Renal cortical epithelial cell (primary cell): ENCODE measurements around the gene ZNRF3. TPM values are rescaled to one million over a fixed set of nuclear protein-coding genes. Genes with fewer than 3 reads are reported as not detected.
"Not testable (repeated sequence)": the region's sequence is repeated elsewhere in the genome, so short reads cannot be mapped to it uniquely, and the experiment has no call there.

Experiments
- DNase-seq: peaks from one replicate; pipeline ENCODE4 v3.0.0-alpha.2; 2011; ENCODE audit warnings: low read depth
- total RNA-seq: library from RNA; depleted of rRNA; stranded (reverse); fragments of >200 nt; gene quantifications from 2 replicates; pipeline ENCODE4 v1.2.3, GENCODE V29; 2014

Gene ZNRF3
- total RNA-seq, 1 donor from 2014 or later: 26.9 TPM

- DNase-seq: no peak
Observed at GRCh38 chr22:28884747-28885350, 1.5 kb downstream of the ZNRF3 start.

GRCh38 chr22:28885939-28886338 lies 2.6 kb downstream of the ZNRF3 start:
- peak; percentile 50 for DNase-seq

- DNase-seq: not testable (repeated sequence)
Observed at GRCh38 chr22:28886679-28887078, 3.3 kb downstream of the ZNRF3 start.

- no peak for DNase-seq
Observed at GRCh38 chr22:28887725-28888459, 4.5 kb downstream of the ZNRF3 start.

- DNase-seq: no peak
Observed at GRCh38 chr22:28889478-28890024, 6.2 kb downstream of the ZNRF3 start.

- no peak for DNase-seq
Observed at GRCh38 chr22:28891156-28891733, 7.9 kb downstream of the ZNRF3 start.

GRCh38 chr22:28892175-28892731 lies 8.9 kb downstream of the ZNRF3 start:
- DNase-seq: no peak

GRCh38 chr22:28893810-28894209 lies 10.4 kb downstream of the ZNRF3 start:
- DNase-seq: no peak

- DNase-seq: no peak
Observed at GRCh38 chr22:28894334-28894733, 11.0 kb downstream of the ZNRF3 start.

- DNase-seq: no peak
Observed at GRCh38 chr22:28894807-28895206, 11.4 kb downstream of the ZNRF3 start.

- DNase-seq: peak; percentile 80
Observed at GRCh38 chr22:28896611-28897010, 13.2 kb downstream of the ZNRF3 start.

- DNase-seq: no peak
Observed at GRCh38 chr22:28898233-28898629, 14.9 kb downstream of the ZNRF3 start.

- peak; percentile 51 for DNase-seq
Observed at GRCh38 chr22:28899199-28899853, 16.0 kb downstream of the ZNRF3 start.

GRCh38 chr22:28900379-28900925 lies 17.1 kb downstream of the ZNRF3 start:
- no peak for DNase-seq

GRCh38 chr22:28902490-28902889 lies 19.1 kb downstream of the ZNRF3 start:
- no peak for DNase-seq

GRCh38 chr22:28903080-28903479 lies 19.7 kb downstream of the ZNRF3 start:
- DNase-seq: no peak

GRCh38 chr22:28903729-28904128 lies 20.4 kb downstream of the ZNRF3 start:
- DNase-seq: no peak

- peak; percentile 77 for DNase-seq
Observed at GRCh38 chr22:28904211-28904896, 21.0 kb downstream of the ZNRF3 start.

- DNase-seq: no peak
Observed at GRCh38 chr22:28905256-28905832, 22.0 kb downstream of the ZNRF3 start.

- no peak for DNase-seq
Observed at GRCh38 chr22:28906312-28906711, 22.9 kb downstream of the ZNRF3 start.
